Activated naive CD4-positive, alpha-beta T cell (primary cell): ENCODE measurements around the gene APBB1IP.
"Not testable (repeated sequence)": the region's sequence is repeated elsewhere in the genome, so short reads cannot be mapped to it uniquely, and the experiment has no call there.

Experiments
- DNase-seq, 4 experiments: peaks; one replicate each; lab custom pipeline; 2025; lab: John Stamatoyannopoulos, UW

APBB1IP gene

DNA sequence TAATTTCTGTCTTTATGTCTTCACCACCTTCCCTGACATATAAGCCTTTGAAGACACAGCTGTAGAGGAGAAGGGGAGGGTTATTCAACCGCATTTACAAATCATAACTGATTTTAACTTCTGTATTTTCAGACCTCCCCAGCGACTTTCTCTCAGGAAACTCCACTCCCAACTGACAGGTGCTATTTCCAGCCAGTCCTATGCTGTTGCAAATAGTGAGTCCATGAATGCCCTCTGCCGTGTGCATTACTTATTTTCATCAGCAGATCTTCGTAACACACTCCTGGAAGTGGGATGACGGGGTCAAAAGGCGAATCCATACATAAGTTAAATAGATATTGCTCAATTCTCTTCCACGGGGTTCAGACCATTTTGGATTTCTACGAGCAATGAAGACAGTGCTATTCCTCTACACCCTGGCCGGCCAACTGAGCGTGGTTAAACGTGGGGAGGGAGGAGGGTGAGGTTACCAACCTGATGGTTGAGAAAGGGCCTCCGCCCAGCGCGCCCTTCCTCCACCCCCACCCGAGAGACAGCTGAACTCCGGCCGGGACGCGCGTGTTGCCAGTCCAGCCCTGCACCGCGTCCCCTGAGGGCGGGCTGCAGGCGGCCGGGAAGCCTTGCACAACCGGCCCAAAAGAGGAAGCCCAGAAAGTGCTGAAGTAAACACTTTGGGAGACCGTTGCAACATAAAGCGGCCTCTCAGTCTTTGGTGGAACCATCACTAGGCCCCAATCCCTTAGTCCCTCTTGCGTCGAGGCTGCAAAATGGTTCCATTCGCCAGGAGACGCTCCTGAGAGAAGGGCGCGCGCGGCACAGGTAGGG lies at the start of gene APBB1IP:
Gene APBB1IP (plus strand): TSS at position 705 of the 825 bp plus-strand sequence. CDS start 53,986 bp downstream, outside the sequence.
- DNase-seq, result peak in 1 of 4 experiments; percentile 33

GRCh38 chr10:26389533-26389932 lies 48.6 kb upstream of the APBB1IP start:
- DNase-seq, result no peak

DNA sequence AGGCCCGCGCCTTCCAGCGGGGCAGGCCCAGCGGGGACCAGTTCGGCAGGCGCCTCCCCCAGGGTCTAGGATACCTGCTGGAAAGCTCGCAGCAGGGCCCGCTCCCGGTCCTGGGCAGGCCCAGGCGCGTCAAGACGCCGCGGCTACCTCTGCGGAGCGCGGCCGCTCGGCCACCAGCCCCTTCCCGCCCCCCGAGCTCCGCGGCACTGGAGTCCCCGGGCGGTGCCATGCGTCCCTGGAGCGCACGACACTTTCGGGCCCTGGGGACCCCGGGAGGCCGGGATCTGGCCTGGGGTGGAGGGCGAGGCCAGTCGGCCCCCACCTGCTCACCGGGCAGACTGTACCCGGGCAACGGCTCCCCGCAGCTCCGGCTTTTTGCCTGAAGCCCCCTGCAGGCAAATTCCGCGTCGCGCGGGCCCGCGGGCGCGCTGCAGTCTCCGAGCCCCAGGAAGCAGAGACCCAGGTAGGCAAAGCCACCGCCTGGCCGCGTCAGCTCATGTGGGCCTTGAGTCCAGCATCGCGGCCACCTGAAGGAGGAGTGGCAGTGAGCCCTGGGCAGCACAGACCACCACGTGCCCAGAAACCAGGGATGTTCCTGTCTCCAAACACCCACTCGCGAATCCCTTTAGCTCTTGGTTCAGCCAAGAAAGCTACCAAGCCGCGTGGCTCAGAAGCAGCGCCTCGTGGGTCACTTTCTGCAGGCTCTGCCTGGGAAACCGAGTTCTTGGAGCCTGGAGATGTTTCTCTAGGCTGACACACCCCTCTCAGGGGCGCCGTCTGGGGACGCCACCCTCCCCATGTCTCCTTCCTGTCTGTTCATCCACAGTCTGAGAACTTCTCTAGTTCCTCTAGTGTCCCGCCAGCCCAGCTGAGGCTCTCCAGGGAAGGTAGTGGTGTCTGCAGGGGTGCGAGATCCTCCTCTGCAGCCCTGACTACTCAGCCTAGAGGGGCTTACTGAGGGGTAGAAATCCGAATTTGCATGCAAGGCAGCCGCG lies 46.1 kb upstream of the APBB1IP start:
- peak in 1 of 4 experiments; percentile 6 for DNase-seq

DNA sequence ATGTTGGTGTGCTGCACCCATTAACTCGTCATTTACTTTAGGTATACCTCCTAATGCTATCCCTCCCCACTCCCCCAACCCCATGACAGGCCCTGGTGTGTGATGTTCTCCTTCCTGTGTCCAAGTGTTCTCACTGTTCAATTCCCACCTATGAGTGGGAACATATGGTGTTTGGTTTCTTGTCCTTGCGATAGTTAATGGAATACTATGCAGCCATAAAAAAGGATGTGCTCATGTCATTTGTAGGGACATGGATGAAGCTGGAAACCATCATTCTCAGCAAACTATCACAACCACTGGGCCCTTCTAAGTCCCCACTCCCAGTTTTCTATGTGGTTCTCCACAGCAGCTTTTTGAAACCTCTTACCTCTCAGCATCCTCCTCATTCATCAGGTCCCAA lies 39.8 kb upstream of the APBB1IP start:
- DNase-seq, result not testable (repeated sequence)

DNA sequence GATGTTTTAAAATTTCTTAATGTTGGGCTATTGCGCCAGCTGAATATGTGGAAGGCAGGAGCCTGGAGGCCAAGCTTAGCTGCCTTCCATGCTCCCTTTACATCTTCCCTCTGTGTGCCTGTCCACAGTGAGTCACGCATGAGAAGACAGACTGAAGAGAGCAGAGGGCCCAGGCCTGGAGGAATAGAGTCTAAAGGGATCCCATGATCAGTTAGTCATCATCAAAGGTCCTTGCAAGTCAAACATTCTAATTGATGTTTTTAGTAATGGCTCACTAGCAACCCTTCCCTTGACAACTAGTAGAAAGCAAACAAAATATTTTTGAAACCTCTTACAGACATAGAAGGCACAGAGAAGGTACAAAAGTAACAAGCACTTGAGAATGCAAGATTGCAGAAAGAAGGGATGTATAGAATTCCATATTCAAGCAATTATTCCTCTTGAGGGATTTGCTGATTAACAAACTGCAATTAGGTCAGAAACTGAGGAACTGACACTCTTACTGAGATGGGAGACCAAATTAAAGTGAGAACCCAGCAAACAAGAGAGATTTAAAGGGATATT lies 30.7 kb upstream of the APBB1IP start:
- no peak for DNase-seq

GRCh38 chr10:26408858-26409494 lies 29.2 kb upstream of the APBB1IP start:
- DNase-seq, result no peak

- DNase-seq, result no peak
Measured at GRCh38 chr10:26410356-26410755, 27.8 kb upstream of the APBB1IP start.

- DNase-seq, result no peak
Measured at GRCh38 chr10:26412932-26413331, 25.2 kb upstream of the APBB1IP start.

GRCh38 chr10:26413375-26413774 lies 24.8 kb upstream of the APBB1IP start:
- no peak for DNase-seq

DNA sequence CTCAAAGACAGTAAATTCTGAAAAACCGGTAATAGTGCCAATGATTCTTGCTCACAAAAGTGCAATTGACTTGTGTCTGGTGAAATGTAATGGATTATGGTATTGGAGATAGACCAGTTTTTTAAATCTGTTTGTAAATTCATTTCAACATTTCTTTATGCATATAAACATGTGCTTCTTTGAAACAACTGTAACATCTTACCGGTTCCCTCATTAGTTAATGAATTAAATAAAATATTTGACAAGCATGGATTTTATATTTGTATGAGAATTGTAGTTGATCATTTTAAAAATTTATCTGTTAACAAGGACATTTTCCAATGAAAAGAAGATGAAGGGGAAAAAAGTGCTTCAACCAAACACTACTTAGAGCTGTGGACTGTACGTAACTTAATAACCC lies 21.0 kb upstream of the APBB1IP start:
- no peak for DNase-seq

DNA sequence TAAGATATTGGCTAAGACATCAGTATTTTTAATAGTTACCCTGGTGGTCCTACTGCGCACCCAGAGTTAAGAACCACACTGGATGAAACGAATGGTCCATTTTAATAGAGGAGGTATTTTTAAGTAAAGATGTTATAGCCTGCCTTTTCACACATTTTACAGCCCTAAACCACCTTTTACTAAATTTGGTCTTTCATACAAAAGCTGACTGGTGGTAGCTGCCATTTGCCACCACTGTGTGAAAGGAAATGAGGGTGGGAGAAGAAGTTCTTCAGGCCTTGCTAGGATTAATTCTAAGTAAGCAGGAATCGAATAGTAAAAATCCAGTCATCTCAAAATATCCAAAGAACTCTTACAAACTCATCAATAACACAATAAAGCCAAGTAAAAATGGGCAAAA lies 15.2 kb upstream of the APBB1IP start:
- DNase-seq, result no peak

- no peak for DNase-seq
Measured at GRCh38 chr10:26423722-26424121, 14.4 kb upstream of the APBB1IP start.

GRCh38 chr10:26430641-26431163 lies 7.4 kb upstream of the APBB1IP start:
- no peak for DNase-seq

DNA sequence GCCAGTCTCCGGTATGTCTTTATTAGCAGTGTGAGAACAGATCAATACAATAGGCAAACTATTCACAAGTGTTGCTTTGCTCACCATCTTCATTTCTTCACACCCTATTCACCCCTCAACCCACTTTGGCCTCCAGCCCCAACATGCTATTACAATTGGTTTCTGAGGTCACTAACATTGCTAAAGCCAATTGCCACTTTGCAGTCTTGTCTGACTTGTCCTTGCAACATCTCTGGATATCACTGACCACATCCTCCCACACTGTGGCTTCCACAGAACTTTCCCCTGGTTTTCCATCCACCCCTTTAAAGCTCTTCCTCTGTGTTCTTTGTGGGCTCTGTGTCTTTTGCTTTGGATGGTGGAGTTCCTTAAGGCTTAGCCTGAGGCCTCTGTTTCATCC lies 5.2 kb upstream of the APBB1IP start:
- DNase-seq, result no peak

GRCh38 chr10:26435852-26436251 lies 2.3 kb upstream of the APBB1IP start:
- no peak for DNase-seq

- DNase-seq, result no peak
Measured at GRCh38 chr10:26436848-26437247, 1.3 kb upstream of the APBB1IP start.

DNA sequence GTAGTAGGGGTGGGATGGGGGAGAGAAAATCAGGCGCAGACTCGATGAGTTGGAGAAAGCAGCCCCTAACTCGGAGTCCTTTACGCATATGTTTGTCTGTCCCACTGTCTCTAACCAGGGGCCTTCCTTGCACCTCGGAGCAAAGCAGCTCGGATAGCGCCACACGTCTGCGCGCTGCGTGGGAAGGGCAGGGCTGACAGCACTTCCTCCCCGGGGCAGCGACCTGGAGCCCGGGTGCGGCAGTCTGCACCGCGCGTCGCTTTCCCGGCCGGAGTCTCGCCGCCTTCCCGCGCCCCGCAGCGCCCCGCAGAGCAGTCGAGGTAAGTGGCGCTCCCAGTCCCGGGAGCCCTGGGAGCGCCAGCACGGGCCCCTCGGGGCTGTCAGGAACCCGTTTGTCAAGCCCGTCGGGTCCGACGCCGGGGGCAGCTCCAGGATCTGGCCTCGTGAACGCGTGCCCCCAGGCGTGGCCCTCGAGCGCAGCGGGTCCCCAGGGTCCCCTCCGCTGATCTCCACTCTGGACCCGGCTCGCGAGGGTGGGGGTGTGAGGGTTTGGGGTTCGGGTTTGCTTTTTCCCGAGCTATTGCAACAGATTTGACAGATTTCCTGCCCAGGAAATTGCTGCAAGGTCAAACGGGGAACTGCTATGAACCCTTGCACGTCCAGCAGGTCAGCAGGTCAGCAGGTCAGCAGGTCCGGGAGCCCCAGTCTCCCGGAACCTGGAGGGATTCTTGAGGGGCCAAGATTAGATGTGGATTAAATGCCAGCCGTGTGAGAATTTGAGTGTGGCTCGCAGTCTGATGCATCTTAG lies 597 bp downstream of the APBB1IP start:
- peak; percentile 28 to 59 (median 38) for DNase-seq

GRCh38 chr10:26439406-26440087 lies 1.4 kb downstream of the APBB1IP start:
- no peak for DNase-seq

GRCh38 chr10:26440088-26440470 lies 1.9 kb downstream of the APBB1IP start:
- DNase-seq, result no peak
